GM19351 (cell line): ENCODE measurements around the gene TMEM52B.

ENCODE experiments used
- ATAC-seq: cut with Tn5 transposase; IDR thresholded peaks from one replicate; pipeline ENCODE4 v1.9.1; 2021; ENCODE audit warnings: mild to moderate bottlenecking, moderate library complexity; ENCODE audit not compliant: unreplicated experiment

Gene TMEM52B

DNA sequence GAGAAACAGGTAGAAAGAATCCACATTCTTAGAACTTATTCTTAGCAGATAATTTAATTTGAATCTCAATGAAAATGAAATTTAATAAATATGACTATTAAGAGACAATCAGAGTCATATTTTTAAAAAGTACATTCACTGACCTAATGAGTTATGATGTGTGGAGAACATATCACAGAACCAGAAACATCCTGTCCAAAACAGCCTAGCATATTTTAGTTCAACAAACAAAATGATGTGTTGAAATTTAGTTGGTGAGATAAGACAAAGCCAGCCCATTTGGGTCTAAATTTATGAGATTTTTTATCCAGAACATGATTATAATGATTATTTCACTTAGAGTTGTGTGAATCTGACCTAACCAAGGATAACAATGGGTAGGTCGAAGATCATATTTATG lies 59.7 kb downstream of the TMEM52B start:
- no peak for ATAC-seq

DNA sequence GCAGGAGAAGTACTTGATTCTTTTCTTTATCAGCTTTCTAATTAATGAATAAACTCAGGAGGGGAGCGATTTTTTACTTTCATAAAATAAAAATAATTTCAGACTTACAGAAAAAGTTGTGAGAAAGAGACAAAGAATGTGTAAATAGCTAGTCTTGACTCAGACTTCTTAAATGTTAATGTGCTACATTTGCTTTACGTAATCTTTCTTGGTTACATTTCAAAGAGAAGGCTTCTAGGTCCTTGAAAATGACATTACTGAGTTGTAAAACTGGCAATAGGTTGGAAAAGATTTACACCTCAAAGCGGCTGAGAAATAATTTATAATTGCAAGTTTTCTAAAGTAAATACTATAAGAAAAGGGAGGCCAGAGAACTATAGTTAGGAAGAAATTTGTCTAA lies 62.5 kb downstream of the TMEM52B start:
- ATAC-seq: no peak
